A673 (cell line): ENCODE measurements around the gene KRT79.

ENCODE experiments used
- CTCF ChIP-seq: fragments of 300-800, 200-600 bp; sonication (generic); conservative IDR thresholded peaks from 2 replicates; pipeline ENCODE4 v1.5.1; 2017; ENCODE audit warnings: low read depth, mild to moderate bottlenecking, antibody characterized with exemption, low read length, moderate library complexity, mixed read lengths
- EZH2 ChIP-seq: fragments of 200-600 bp; sonication (generic); IDR thresholded peaks from 2 replicates; pipeline ENCODE4 v1.6.1; 2017; ENCODE audit warnings: borderline replicate concordance, low read depth, mild to moderate bottlenecking, mixed read lengths, antibody characterized with exemption, low read length; ENCODE audit not compliant: poor library complexity, severe bottlenecking

GRCh38 chr12:52851787-52852186, 17.7 kb upstream of the KRT79 start:
- TF ChIP-seq CTCF (no peak), EZH2 (no peak)
